HAP-1 (cell line): ENCODE results near the gene GNG13.

Experiments
- DNase-seq, 2 experiments: peaks; one replicate each; pipeline ENCODE4 v3.0.0-alpha.2; 2016 to 2020; ENCODE audit warnings: low spot score in 2 of 2
- H3K27me3 ChIP-seq: fragments of 250-450 bp; sonication (Bioruptor Pico); 2 replicates; pipeline ENCODE4 v1.5.1; 2020; ENCODE audit warnings: low read depth, mild to moderate bottlenecking, moderate library complexity
- H3K36me3 ChIP-seq: fragments of 250-450 bp; sonication (Bioruptor Pico); replicated peaks from 2 replicates; pipeline ENCODE4 v1.5.1; 2020; ENCODE audit warnings: mild to moderate bottlenecking
- H3K4me1 ChIP-seq: fragments of 250-450 bp; sonication (Bioruptor Pico); 2 replicates; pipeline ENCODE4 v1.5.1; 2020; ENCODE audit warnings: mild to moderate bottlenecking
- H3K4me3 ChIP-seq: fragments of 250-450 bp; sonication (Bioruptor Pico); 2 replicates; pipeline ENCODE4 v1.5.1; 2020; ENCODE audit warnings: mild to moderate bottlenecking, moderate library complexity
- H3K9me3 ChIP-seq: fragments of 250-450 bp; sonication (Bioruptor Pico); 2 replicates; pipeline ENCODE4 v1.5.1; 2020; ENCODE audit warnings: mild to moderate bottlenecking, moderate library complexity
- in situ Hi-C: fragments of 300-500 bp; cut with MboI; formaldehyde crosslinking; loops from 3 replicates; pipeline ENCODE4 v1.14.3; 2020; ENCODE audit warnings: low sequenced_read_pairs, inconsistent platforms, mixed read lengths

The GNG13 gene

GRCh38 chr16:814974-815373 is 14.4 kb upstream of the GNG13 start:
- Histone ChIP-seq H3K36me3 (no peaks in the 10 kb centered on the region), H3K27me3 (no peaks in the 10 kb centered on the region), H3K9me3 (no peaks in the 10 kb centered on the region), H3K4me3 (no peak overlapping the region), H3K4me1 (peaks cover 5% of the 10 kb centered on the region; the same call in 1 of the 2 replicates)
- DNase-seq: no peak
- in situ Hi-C loops: no loop called here

- H3K27me3 ChIP-seq: no peaks in the 10 kb centered on the region
- no peaks in the 10 kb centered on the region for H3K9me3 ChIP-seq
- no peak overlapping the region for H3K4me3 ChIP-seq
- H3K36me3 ChIP-seq: no peaks in the 10 kb centered on the region
- peaks cover 5% of the 10 kb centered on the region; the same call in 1 of the 2 replicates for H3K4me1 ChIP-seq
- no peak for DNase-seq
- in situ Hi-C loops: no loop called here
Measured at GRCh38 chr16:813916-814412, 13.4 kb upstream of the GNG13 start.

GRCh38 chr16:813204-813915 is 12.8 kb upstream of the GNG13 start:
- in situ Hi-C loops: no loop called here
- no peaks in the 10 kb centered on the region for H3K27me3 ChIP-seq
- DNase-seq: peak; percentile 28 to 84

DNA sequence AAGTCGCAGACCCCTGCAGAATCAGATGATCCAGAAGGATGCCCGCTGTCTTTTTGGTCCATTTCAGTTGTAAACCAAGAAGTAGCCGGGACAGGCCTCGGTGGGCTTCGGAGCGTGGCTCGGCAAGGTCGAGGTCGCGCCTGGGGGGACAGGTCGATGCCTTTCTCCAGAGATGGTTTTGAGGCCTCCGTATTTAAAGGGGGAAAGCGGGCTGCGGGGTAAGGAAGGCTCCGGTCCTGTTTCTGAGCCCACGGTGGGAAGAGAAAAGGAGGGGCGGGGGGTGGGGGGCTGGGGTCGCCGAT is 7.5 kb upstream of the GNG13 start:
- peak overlapping the region; percentile 78 for H3K4me3 ChIP-seq
- no peak for DNase-seq
- H3K27me3 ChIP-seq: peaks cover 5% of the 10 kb centered on the region; the same call in 1 of the 2 replicates
- no peaks in the 10 kb centered on the region for H3K9me3 ChIP-seq
- in situ Hi-C loops: loop anchor here (5.0 kb wide), 1 partner anchor 239 kb away; no protein-coding TSS in a partner anchor
- H3K36me3 ChIP-seq: peaks cover 3% of the 10 kb centered on the region; the same call in 1 of the 2 replicates
- H3K4me1 ChIP-seq: peaks cover 3% of the 10 kb centered on the region

More at GRCh38 chr16:813204-813915, 12.8 kb upstream of the GNG13 start:
- no peaks in the 10 kb centered on the region for H3K36me3 ChIP-seq
- no peak overlapping the region for H3K4me3 ChIP-seq
- H3K4me1 ChIP-seq: peaks cover 5% of the 10 kb centered on the region; the same call in 1 of the 2 replicates
- no peaks in the 10 kb centered on the region for H3K9me3 ChIP-seq

DNA sequence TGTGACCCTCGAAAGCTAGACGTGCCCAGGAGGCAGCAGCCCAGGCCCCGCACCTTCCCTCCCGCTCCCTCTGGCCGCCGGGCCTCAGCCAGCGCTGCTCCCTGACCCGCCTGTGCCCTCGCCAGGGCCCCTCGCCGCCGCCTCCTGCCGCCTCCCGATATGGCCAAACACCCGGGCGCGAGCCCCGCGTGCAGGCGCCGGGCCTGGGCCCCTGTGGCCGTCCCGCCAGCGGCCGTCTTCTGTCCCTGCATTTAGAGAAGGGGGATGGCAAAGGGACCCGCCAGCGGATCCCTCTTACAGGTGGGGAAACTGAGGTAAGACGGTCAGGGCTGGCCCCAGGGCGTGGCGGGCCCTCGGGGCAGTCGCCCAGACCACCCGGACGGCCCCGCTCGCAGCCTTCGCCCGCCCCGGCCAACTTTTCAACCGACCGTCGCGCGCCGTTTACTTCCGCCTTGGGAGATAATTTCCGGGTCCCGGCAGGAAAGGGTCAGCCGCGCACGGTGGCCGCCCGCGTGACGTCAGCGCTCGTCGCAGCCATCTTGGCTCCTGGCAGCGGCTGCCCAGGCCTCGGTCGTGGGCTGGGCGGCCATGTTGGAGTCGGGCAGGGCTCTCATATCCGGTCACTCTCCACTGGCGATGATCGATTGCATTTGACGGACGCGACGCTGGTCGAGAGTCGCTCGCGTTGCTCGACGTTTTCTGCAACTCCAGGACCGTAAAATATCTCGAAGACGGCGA is 7.0 kb upstream of the GNG13 start:
- no peaks in the 10 kb centered on the region for H3K9me3 ChIP-seq
- H3K4me1 ChIP-seq: peaks cover 3% of the 10 kb centered on the region
- H3K4me3 ChIP-seq: peak overlapping the region; percentile 78
- peaks cover 7% of the 10 kb centered on the region; the same call in 1 of the 2 replicates for H3K27me3 ChIP-seq
- H3K36me3 ChIP-seq: peaks cover 3% of the 10 kb centered on the region; the same call in 1 of the 2 replicates
- in situ Hi-C loops: loop anchor here (5.0 kb wide), 1 partner anchor 240 kb away; no protein-coding TSS in a partner anchor
- peak; percentile 87 to 95 for DNase-seq

GRCh38 chr16:805474-805873 is 4.9 kb upstream of the GNG13 start:
- H3K9me3 ChIP-seq: no peaks in the 10 kb centered on the region
- H3K4me1 ChIP-seq: peaks cover 3% of the 10 kb centered on the region
- no peak for DNase-seq
- in situ Hi-C loops: loop anchor here (5.0 kb wide), 1 partner anchor 242 kb away; no protein-coding TSS in a partner anchor
- H3K27me3 ChIP-seq: peaks cover 25% of the 10 kb centered on the region
- H3K36me3 ChIP-seq: peaks cover 3% of the 10 kb centered on the region; the same call in 1 of the 2 replicates
- H3K4me3 ChIP-seq: no peak overlapping the region

- in situ Hi-C loops: loop anchor here (5.0 kb wide), 1 partner anchor 243 kb away; no protein-coding TSS in a partner anchor
- Histone ChIP-seq H3K4me1 (peaks cover 5% of the 10 kb centered on the region), H3K4me3 (no peak overlapping the region), H3K27me3 (peaks cover 30% of the 10 kb centered on the region), H3K36me3 (peaks cover 3% of the 10 kb centered on the region; the same call in 1 of the 2 replicates), H3K9me3 (no peaks in the 10 kb centered on the region)
- DNase-seq: no peak
Measured at GRCh38 chr16:804193-805048, 3.9 kb upstream of the GNG13 start.

GRCh38 chr16:803754-804080 is 3.2 kb upstream of the GNG13 start:
- DNase-seq: no peak
- Histone ChIP-seq H3K27me3 (peaks cover 30% of the 10 kb centered on the region), H3K36me3 (peaks cover 3% of the 10 kb centered on the region; the same call in 1 of the 2 replicates), H3K4me3 (no peak overlapping the region), H3K4me1 (peaks cover 5% of the 10 kb centered on the region), H3K9me3 (no peaks in the 10 kb centered on the region)
- in situ Hi-C loops: no loop called here

DNA sequence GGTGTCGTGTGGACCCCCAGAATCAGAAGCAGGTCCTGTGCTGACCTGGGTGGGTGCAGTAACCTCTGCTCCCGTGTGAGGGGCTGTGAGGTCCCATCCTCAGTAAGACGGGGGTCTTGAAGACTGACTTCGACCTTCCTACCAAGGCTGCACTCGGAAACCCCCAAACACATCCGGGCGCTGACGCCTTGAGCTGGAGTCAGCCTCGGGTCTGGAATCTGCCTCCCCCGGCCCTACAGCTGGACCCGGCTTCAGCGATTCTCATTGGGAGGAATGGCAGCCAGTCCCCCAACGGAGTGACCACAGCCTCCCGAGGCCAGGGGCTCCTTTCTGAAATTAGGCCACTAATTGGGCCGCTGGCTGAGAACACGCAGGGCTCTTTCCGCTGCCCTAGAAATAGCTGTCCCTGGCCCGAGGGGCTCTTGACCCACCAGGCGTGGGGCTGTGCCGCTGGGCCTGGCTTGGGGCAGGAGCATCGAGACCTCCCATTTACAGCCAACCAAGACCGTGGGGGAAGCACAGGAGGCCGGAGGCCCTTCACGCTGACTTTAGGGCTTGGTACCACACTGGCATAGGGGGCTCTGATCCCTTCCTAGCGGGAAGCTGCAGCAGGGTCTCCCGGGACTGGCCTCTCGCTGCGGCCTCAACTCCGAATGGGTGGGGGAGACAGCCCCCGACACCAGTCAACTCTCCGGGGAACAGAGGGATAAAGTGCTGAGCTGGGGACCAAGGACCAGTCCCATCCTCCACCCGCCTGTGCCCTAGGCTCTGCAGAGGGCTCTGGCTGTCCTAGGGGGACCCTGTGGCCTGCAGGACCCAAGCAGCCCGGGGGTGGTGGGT is 2.6 kb upstream of the GNG13 start:
- in situ Hi-C loops: no loop called here

GRCh38 chr16:802461-802860 is 1.9 kb upstream of the GNG13 start:
- peaks cover 3% of the 10 kb centered on the region for H3K36me3 ChIP-seq
- no peak overlapping the region for H3K4me3 ChIP-seq
- H3K4me1 ChIP-seq: 0 out of 2 replicates have a peak, but pooled peaks cover 2% of the 10 kb centered on the region
- in situ Hi-C loops: no loop called here
- no peak for DNase-seq
- no peaks in the 10 kb centered on the region for H3K9me3 ChIP-seq
- peaks cover 30% of the 10 kb centered on the region for H3K27me3 ChIP-seq

More for the DNA sequence above, 2.6 kb upstream of the GNG13 start:
- peaks cover 5% of the 10 kb centered on the region for H3K4me1 ChIP-seq
- peaks cover 30% of the 10 kb centered on the region for H3K27me3 ChIP-seq
- H3K9me3 ChIP-seq: no peaks in the 10 kb centered on the region
- H3K4me3 ChIP-seq: no peak overlapping the region
- no peak for DNase-seq
- peaks cover 3% of the 10 kb centered on the region; the same call in 1 of the 2 replicates for H3K36me3 ChIP-seq

GRCh38 chr16:801584-802363 is 1.2 kb upstream of the GNG13 start:
- no peak for DNase-seq
- H3K9me3 ChIP-seq: no peaks in the 10 kb centered on the region
- H3K4me3 ChIP-seq: no peak overlapping the region
- H3K27me3 ChIP-seq: peaks cover 30% of the 10 kb centered on the region
- peaks cover 6% of the 10 kb centered on the region for H3K36me3 ChIP-seq
- in situ Hi-C loops: no loop called here
- 0 out of 2 replicates have a peak, but pooled peaks cover 2% of the 10 kb centered on the region for H3K4me1 ChIP-seq
